Activated CD4-positive, alpha-beta T cell treated with anti-CD3 and anti-CD28 coated beads, Interleukin-2, amount 10 ng/mL, durations not matched to agents 24 days and 14 days (primary cell): ENCODE data around the gene RNF182. TPM values are rescaled to one million over a fixed set of nuclear protein-coding genes. Genes with fewer than 3 reads are reported as not detected.

ENCODE experiments used
- total RNA-seq: library from RNA; stranded (reverse); gene quantifications from 2 replicates; pipeline ENCODE4 v1.2.3, GENCODE V29; 2022

Gene RNF182
- total RNA-seq, 1 donor from 2014 or later: not detected

Other genes starting within 250 kb of the RNF182 start
- 52.6 and 56.2 TPM in 2 replicates for gene RANBP9, start 213.1 kb upstream of the RNF182 start, total RNA-seq
- 39.0 and 43.7 TPM in 2 replicates for gene MCUR1, start 110.4 kb upstream of the RNF182 start, total RNA-seq
- 80.2 and 84.8 TPM in 2 replicates for gene CD83, start 192.8 kb downstream of the RNF182 start, total RNA-seq